ENCODE data around the gene ANO10.

DNA sequence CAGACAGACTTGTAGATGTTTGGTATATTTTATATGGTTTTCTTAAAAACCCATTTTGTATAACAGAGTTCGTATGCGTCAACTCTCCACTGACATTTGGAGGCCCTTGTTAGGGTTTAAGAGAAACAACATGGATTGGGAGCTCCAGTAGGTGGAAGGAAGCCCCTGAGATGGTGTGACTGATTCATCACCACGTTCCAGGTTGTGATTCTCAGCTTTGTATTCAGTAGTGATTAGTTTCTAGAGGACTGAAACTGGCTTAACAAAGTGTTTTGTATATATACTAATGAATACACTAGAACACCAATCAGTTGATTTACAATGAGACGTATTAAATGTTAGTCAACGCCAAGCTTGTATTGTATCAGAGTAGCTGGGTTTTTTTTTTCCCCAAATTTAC, 301.5 kb downstream of the ANO10 start:
- TF ChIP-seq CTCF (IDR thresholded peaks at IDR 0.05 in 8 of 11, conservative IDR thresholded peaks at IDR 0.05 in 3 of 11) (no peak), POLR2A (IDR thresholded peaks at IDR 0.05) (no peak), POLR2AphosphoS5 (IDR thresholded peaks at IDR 0.05) (no peak)

Measured in spleen (tissue), 7 donors.